HG03354 (cell line): Measurements from ENCODE around the gene AREL1.

Experiments used
- ATAC-seq: cut with Tn5 transposase; IDR thresholded peaks from one replicate; pipeline ENCODE4 v1.9.1; 2021; ENCODE audit warnings: mild to moderate bottlenecking; ENCODE audit not compliant: unreplicated experiment, poor library complexity, severe bottlenecking

AREL1 gene

DNA sequence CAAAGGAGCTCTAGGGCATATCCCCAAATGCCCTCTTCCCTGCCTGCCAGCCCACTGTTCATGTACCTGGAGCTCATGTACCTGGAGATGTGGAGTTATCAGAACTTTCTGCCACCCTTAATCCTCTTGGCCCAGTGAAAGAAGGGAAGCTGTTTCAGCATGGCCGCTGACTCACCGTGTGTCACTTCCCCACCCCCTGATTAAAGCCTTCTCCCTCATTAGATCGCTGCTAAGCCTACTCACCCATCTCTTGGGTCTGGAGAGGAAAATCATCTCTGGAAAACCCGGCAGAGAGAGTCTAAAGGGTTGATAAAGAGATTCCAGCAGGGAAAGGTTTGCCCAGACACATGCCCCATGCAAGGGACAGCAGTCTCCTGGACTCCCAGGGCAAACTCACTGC lies 96.4 kb downstream of the AREL1 start:
- ATAC-seq, result no peak

GRCh38 chr14:74615735-74616134 lies 97.1 kb downstream of the AREL1 start:
- no peak for ATAC-seq

DNA sequence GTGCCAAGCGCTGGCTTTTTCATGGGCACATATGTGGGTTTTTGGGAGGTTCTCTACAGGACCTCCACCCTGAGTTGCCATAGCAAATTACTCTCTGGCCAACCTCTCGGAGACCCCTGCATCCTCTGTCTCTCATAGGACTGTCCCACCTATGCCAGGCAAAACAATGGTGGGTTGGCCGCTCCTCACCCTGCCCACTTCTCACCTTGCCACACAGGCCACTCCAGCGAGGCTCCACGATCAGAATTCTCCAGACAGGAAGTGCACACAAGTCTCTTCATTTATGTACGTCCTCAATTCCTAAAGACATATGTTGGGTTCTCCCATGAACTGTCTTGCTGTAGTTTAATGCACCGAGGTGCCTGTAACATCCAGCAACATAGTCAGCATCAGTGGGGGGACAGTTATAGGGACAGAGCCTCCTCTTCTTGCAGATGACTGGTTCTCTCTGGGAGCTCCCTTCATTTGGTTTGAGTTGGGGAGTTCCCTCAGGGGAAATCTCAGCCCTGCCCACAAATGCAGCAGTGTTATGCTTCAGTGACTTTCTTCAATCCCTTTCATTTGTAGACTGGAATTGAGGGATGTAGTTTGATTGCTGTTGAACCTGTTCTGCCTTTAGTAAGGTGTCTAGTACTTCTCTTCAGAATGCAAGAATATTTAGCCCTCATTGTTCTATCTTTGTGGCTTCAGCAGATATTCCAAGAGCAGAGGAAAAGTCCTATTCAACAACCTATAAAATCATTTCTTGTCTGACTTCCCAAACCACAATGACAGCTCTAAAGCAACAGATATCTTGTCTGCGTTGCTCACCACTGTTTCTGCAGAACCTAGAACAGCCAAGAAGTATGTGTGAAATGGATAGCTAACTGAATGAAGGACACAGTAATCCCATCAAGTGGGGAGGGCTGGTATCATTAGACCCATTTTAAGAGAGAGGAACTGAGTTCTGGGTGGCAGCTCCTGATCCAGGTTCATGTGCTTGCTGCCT lies 98.1 kb downstream of the AREL1 start:
- no peak for ATAC-seq

DNA sequence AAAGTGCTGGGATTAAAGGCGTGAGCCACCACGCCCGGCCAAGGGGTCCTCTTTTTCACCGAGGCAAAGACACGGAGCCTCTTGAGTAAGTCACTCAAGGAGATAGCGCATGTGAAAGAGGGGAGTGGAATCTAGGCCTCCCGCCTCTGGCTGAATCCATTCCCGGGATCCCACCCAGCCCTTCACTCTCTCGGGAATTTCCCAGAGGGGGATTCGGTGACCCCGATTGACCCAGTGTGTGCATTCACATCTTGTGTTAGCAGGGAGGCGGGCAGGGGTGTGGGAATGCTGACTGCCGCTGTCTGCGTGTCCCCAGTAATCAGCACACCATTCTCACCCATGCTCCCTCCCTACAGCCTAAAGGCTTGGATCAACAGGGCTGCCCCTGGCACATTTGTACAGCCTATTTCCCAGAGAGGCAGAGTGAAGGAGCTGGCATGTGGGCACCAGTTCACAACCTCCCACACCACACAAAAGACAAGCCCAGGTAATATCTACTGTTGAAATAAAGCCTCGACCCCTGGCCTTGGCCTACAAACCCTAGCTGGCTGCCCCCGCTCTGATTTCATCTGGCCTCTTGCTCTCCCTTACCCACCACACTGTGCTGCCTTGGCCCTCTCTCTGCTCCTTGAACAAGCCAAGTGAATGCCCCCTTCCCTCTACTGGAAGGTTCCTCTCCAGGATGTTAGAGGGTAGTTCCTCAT lies 99.5 kb downstream of the AREL1 start:
- ATAC-seq, result no peak

GRCh38 chr14:74612350-74613021 lies 100.4 kb downstream of the AREL1 start:
- ATAC-seq, result peak; percentile 66

- peak; percentile 17 for ATAC-seq
These were observed 101.1 kb downstream of the AREL1 start, which contains the start of gene LTBP2 for GRCh38 chr14:74611650-74612349. TSS of gene LTBP2 (minus strand) at chr14:74612237. CDS start at chr14:74611944, 293 bp downstream.
